Hepatic stellate cell (primary cell): ENCODE results near the gene ANKRD33.

ENCODE experiments used
- DNase-seq: peaks from one replicate; pipeline ENCODE4 v3.0.0; 2011; ENCODE audit warnings: low spot score

Gene ANKRD33

DNA sequence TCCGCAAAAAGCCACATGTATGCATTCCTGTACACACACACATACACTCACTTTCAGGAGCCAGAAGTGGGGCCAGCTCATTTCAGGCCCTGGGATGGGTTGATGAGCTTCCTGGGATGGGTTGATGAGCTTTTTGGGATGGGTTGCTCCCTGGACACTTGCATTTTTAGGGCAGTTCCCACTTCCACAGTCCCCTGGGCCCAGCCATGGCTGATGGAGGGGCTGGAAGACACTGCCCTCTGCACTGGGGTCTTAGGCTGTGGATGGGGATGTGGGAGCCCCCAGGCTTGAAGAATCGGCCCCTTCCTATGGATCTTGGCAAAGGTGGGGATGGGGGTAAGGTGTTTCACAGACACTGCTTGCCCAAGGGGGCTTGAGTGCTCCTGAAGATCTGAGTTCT lies 32.1 kb downstream of the ANKRD33 start:
- DNase-seq, result no peak

DNA sequence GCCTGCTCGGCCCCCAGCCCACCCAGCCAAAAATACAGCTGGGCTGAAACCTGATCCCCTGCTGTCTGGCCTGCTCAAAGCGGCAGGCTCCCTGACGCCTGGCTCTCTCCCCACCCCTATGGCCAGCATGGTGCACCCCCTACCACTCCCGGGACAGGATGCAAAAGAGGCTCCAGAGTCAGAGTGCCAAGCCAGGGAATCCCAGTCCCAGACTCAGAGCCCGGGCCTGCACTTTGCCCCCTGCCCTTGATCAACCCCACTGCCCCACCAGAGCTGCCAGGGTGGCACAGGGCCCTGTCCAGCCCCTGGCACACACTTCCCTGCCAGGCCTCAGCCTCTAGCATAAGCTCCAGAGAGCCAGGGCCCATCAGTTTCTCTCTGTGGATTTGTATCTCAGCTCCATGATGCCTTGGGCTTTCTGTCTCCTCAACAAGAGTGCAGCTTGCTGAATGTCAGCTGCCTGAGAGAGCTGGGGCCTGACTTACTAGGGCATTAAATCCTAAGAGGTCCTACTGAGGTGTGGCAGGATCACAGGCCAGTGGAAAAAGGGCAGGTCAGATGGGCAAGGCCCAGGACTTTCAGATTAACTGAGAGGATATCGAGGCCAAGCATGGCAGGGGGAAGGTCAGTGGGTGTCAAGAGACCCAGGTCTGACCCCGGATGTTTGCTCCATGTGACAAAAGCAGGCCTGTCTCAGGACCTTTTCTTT lies 33.3 kb downstream of the ANKRD33 start:
- DNase-seq, result no peak

DNA sequence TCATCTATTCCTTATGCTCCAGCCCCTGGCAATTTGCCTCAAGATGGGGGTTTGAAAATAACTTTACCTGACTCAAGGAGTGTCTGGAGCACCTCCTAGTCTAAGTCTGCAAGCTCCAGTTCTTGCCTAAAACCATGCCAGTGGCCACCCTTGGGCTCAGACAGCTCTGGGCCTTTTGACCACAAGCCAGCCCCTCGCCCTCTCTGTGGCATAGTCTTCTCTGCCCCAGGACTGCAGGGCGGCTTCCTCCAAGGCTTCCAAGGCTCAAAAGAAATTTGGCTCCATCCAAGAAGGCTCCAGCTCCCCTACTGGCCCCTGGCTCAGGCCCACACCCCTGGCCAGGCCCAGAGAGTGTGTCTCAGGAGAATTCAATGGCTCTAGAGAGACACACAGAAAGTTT lies 34.2 kb downstream of the ANKRD33 start:
- no peak for DNase-seq

DNA sequence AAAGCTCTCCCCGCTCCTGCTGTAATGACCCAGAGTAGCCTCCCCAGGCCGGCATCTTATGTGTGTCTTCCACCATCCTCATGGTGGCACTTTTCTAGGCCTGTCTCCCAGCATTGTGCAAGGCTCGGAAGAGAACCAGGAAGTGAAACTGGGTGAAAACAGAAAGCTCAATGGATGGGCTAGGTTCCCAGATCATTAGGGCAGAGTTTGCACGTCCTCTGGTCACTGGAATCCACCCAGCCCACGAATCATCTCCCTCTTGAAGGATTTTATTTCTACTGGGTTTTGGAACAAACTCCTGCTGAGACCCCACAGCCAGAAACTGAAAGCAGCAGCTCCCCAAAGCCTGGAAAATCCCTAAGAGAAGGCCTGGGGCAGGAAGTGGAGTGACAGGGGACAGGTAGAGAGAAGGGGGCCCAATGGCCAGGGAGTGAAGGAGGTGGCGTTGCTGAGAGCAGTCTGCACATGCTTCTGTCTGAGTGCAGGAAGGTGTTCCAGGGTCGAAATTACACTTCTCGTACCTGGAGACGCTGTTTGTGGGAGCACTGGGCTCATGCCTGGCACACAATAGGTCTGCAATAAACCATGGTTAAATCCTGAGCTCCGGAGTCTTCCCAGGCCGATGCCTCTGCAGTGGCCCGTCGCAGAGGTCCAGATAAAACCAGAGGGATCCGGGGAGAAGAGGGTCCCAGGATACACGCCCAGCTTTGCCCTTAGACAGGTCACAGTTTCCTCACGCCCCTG lies 35.0 kb downstream of the ANKRD33 start:
- no peak for DNase-seq

DNA sequence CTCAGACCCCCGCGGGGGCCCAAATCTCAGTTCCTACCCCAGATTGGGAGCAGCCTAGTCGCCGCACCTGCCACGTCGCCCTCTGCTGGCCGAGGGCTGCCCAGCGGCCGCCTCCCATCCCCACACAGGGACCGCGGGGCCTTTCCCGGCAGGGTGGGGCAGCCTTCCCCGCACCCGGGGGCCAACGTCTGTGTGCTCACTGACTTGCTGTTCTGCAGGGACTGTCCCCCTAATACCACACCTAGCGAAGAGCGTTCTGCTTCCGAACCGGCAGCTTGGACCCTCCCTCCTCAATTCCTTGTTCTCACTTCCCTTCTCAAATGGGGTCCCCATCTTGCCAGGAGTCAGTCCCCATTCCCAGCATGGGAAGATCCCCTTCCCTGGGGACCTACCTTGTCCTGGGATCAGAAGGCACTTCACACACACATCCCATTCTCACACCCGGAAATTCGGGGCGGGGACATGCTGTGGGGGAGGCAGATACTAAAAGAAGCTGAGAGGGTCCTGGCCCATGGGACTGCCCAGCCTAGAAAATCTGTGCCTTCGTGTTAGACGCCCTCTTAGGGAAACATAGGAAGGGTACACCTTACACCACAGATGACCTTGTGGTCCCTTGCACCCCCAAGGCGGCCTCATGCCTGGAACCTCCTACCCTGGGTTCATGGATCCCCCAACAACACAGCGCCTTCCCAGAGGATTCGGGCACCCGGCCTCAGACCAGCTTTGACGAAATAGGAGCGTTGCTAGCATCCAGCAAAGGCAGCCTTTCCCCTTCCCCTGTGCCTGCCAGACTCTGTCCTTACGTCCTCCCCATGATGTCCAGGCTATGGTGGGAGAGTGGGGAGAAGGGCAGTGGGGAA lies 35.8 kb downstream of the ANKRD33 start:
- DNase-seq, result no peak

DNA sequence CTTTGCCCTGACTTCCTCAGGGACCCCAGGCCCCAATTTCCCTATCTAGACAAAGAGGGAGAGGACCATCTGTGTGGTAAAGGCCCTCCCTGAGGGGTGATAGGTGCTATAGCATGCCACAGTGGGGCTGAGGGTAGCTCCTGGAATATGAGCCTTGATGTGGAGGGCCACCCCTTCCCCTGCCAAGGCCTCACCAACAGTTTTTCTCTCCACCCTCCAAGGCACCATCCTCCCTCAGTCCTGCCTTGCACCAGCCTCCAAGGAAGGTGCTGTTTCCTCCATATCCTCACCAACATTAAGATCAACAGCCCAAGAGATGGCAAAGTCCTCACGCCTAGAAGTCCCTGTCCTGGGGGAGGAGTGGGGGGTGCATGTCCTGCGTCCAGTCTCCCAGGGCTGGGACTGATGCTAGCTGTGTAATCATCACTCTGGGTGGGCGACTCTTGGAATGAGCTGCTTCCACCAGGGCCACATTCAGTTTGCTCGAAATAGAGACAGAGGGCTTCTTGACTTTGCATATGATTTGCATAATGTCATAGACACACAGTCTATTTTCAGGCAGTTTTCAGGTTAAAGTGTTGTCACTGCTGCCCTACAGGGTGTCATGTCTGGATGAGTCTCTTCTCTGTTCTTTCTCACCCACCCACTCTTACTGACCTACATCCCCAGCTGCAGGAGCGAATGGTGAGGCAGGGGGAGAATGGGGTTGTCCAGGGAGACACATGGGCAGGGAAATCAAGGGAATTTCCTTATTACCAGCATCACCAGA lies 36.8 kb downstream of the ANKRD33 start:
- DNase-seq, result no peak

DNA sequence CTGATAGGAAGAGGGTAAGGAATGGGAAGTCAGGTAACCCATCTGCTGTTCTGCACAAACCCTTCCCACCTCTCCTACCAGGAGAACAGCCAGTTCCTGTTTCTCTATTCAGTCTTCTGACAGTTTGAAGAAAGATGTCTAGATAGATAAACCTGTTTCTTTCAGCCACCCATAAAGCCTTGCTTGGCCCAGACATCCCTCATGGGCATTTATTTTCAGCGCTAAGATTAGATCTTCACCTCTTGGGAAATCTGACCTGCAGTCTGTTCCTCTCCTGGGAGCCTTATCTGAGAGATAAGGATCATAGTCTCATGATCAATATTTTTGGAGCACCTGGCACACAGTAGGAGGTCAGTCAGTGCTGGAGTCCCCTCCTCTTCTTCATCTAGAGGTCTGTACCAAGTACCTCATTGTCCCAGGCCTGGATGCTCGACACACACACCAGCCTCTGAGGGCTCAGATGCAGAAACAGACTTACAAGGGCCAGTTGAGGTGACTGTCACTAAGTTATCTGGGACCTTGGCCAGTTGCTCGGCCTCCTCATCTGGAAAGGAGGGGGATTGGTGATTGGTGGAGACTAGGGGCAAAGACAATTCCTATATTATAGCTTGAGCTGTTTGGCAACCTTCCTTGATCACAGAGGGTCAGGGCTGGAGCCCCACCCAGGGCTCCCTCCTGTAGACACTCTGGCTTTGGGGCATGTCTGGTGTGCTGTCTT lies 37.6 kb downstream of the ANKRD33 start:
- no peak for DNase-seq

DNA sequence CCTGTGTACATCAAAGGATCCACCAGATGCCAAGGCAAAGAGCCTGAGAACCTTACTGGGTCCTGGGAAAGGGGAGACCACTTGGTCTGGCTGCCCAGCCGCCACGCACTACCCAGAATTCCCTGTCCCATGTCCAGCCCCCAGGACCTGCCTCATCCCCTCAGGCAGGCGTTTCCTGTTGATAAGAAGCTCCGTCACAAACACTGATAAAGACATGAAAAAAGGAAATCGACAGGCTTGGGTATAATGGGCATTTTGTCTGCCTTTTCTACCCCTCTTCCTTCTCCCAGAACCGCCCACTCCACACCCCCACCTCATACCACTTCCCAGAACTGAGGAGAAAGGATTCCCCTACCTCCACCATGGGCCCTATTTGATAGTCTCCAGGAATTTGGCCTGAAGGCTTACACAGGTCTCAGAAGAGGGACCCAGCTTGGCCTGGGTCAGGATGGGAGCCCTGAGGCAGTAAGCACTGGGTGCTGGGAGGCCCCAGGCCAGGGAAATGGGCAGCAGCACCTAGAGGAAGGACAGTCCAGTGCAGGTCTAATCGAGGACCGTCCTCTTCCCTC lies 38.2 kb downstream of the ANKRD33 start:
- no peak for DNase-seq

DNA sequence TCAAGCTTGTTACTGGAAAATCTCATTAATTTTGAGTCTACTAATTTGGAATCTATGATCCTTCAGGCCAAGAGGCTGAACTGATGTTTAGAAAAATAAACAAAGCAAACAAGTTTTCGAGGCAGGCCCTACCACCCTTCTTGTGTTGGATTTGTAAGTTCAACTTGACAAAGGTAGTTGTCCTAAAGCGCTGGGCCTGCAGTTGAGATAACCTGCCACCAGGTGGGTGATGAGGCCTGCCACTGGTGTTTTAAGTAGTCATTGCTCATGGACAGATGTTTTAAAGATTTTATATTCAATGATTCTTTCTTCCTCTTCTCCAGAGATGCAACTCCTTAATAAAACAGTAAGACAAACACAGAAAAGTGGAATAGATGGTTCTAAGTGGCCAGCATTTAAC lies 38.8 kb downstream of the ANKRD33 start:
- no peak for DNase-seq

DNA sequence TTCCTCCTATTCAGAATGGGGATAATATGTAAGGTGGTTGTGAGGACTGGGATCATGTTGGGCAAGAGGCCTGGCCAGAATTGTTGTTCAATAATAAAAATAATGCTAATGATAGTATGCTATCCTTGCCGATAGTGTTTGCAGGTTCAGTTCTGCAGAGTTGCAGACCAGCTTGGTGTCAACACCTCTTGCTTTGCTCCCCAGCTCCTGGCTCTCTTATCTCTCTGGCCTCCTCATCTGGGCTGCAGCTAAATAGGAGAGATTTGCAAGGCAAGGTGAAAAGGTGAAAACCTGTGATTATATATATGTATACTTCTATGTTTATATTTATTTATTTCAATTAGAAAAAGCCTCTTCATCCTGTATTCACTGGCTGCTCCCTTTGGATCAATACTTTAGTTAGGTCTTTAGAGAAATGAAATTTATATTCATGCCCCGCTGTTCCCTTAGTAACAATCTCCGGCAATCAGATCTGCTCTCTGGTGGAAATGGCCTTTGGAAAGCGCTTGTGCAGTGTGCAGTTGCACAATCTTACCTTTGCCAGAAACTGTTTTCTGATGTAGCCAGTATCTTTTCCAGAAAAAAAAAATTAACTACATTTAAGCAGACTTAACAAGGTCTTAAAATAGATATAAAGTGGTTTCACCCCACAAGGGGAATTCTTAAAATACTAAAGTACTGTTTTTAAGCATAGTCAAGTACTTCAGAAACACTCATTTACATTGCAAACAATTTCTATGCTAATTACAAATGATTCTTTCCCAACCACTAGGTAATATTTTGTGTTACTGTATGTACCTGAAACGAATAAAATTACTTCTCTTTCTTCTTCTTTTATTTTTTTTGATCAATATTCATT lies 44.5 kb downstream of the ANKRD33 start:
- DNase-seq, result no peak

DNA sequence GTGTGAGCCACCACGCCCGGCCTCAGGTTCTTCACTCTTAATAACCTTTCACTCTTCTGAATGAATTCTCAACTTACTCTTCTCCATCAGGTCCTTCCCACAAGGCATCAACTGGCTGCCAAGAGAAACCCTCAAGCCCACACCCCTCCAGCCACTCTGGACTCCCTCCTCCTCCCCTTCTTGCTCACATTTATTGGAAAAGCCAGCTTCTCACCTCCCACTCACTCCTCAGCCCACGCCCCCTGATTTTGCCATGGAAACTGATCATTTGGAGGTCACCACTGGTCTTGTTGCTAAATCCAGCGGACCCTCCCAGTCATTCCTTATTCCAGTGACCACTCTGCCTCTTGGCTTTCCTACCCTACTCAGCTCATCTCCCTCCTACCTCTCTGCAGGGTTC lies 46.2 kb downstream of the ANKRD33 start:
- no peak for DNase-seq

DNA sequence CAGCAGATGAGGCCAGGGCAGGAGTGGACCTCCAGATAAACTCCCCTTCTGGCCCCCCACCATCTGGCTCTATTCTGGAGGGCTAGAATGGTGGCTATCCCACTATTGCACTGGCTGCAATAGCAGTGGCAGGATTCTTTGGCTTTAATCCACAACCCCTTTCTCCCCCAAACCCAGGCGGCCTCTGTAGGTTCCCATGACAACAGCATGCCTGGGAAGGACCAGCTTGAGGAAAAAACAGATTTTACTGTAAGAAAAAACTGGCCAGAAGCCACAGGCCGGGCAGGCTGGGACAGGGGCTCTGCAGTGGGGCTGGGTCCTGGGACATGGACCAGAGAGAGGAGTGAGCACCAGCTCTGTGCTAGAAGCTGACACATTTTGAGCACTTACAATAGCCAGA lies 50.0 kb downstream of the ANKRD33 start:
- no peak for DNase-seq

DNA sequence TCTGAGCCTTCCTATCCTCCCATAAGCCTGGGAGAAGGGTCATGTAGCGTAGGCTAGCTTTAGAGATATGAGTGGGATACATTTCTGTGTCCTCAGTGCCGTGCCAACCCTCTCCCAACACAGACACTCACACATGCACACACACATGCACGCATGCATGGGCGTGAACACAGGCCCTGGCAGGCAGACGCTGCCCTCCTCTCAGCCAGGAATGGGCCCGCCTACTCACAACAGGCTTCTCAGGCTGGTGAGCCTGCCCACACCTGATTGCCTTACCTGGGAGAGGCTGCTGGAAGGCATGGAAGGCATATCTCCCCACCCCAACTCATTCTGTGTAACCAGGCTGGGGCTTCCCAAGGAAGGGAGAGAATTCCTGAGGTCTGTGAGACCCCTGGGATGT lies 50.8 kb downstream of the ANKRD33 start:
- no peak for DNase-seq

DNA sequence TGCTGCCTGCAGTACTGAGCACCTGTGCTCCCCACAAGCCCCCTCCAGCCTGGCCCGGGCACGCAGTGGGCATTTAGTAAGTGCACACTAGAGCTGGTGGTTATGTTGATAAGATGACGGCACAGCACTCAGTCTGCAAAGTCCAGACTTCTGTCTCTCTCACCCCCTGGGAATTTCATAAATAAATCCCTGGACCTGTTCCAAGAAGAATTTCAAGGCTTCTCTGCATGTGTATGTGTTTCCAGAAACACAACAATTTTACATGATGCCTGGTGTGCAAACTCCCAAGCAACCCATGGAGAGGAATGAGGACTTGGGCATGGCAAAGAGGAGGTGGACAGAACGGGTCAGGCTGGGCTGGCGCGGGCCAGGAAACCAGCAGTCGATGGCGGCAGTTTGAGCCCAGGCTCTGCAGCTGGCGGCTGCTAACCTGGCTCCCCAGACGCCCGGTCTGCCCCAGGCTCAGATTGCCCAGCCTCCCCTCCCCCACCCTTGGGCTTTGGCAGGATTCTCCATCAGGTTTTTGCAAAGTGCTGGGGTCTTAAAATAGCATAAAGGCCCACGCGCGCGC lies 53.2 kb downstream of the ANKRD33 start:
- peak; percentile 53 for DNase-seq
